SK-N-SH (cell line): ENCODE results near the gene PTK7. TPM values are rescaled to one million over a fixed set of nuclear protein-coding genes. Genes with fewer than 3 reads are reported as not detected.

ENCODE experiments used
- CTCF ChIA-PET: fragments of 300-600, 350-600 bp; formaldehyde crosslinking; extraction: SDS; loops from one replicate; lab custom pipeline; 2021; lab: Yijun Ruan, JAX
- POLR2A ChIA-PET: fragments of 350-600 bp; sonication (Branson Sonifier 250); formaldehyde crosslinking; extraction: SDS; loops from one replicate; lab custom pipeline; 2020; ENCODE audit warnings: antibody characterized with exemption, inconsistent platforms; lab: Yijun Ruan, JAX
- DNase-seq: peaks from one replicate; pipeline ENCODE4 v3.0.0; 2012
- H2AFZ ChIP-seq: fragments of 200-600 bp; sonication (generic); 2 replicates; pipeline ENCODE4 v1.8.1; 2016; ENCODE audit warnings: antibody characterized with exemption, mild to moderate bottlenecking, low read depth
- H3F3A ChIP-seq: fragments of 200-600 bp; sonication (generic); replicated peaks from 2 replicates; pipeline ENCODE3; 2016; ENCODE audit warnings: antibody characterized with exemption, mild to moderate bottlenecking; ENCODE audit not compliant: insufficient read depth
- H3K27ac ChIP-seq, 2 experiments: fragments of 200-500 bp in 1 of 2; fragments of 200-600 bp in 1 of 2; sonication (Bioruptor generic) in 1 of 2; sonication (generic), shearing (Covaris generic) in 1 of 2; 2 replicates each; pipeline versions ENCODE4 v1.5.1 to v1.6.1; 2014 to 2016; ENCODE audit warnings: low read depth in 2 of 2, inconsistent platforms in 1 of 2, low read length in 1 of 2, mild to moderate bottlenecking in 1 of 2, mixed read lengths in 1 of 2
- H3K27me3 ChIP-seq: fragments of 200-600 bp; sonication (generic), shearing (Covaris generic); 2 replicates; pipeline ENCODE4 v1.6.1; 2016; ENCODE audit warnings: mixed run types; ENCODE audit not compliant: insufficient read depth
- H3K36me3 ChIP-seq, 2 experiments: fragments of 200-500 bp in 1 of 2; fragments of 200-600 bp in 1 of 2; sonication (Bioruptor generic) in 1 of 2; sonication (generic) in 1 of 2; replicated peaks in 1 of 2; 2 replicates each; pipeline versions ENCODE3 to v1.5.1; 2014 to 2016; ENCODE audit warnings: low read length in 1 of 2, mild to moderate bottlenecking in 1 of 2; ENCODE audit not compliant: insufficient read depth in 2 of 2, control insufficient read depth in 1 of 2
- H3K4me1 ChIP-seq, 2 experiments: fragments of 200-500 bp in 1 of 2; fragments of 200-600 bp in 1 of 2; sonication (Bioruptor generic) in 1 of 2; sonication (generic), shearing (Covaris generic) in 1 of 2; 2 replicates each; pipeline versions ENCODE4 v1.5.1 to v1.6.1; 2014 to 2016; ENCODE audit warnings: low read depth in 1 of 2, low read length in 1 of 2, mixed run types in 1 of 2; ENCODE audit not compliant: insufficient read depth in 2 of 2, control insufficient read depth in 1 of 2
- H3K4me2 ChIP-seq: fragments of 200-600 bp; sonication (generic), shearing (Covaris generic); 2 replicates; pipeline ENCODE4 v1.6.1; 2017; ENCODE audit warnings: mixed run types
- H3K4me3 ChIP-seq, 2 experiments: fragments of 200-500 bp in 1 of 2; fragments of 200-600 bp in 1 of 2; sonication (Bioruptor generic) in 1 of 2; sonication (generic), shearing (Covaris generic) in 1 of 2; 2 replicates each; pipeline versions ENCODE4 v1.5.1 to v1.8.1; 2014 to 2016; ENCODE audit warnings: low read depth in 2 of 2, inconsistent platforms in 1 of 2, low read length in 1 of 2, mild to moderate bottlenecking in 1 of 2, mixed read lengths in 1 of 2, moderate library complexity in 1 of 2
- H3K79me2 ChIP-seq: fragments of 200-600 bp; sonication (generic); 2 replicates; pipeline ENCODE4 v1.8.1; 2017; ENCODE audit warnings: mild to moderate bottlenecking; ENCODE audit not compliant: insufficient read depth
- H3K9ac ChIP-seq: fragments of 200-600 bp; sonication (generic); 2 replicates; pipeline ENCODE4 v1.6.1; 2017; ENCODE audit warnings: mixed run types
- H3K9me2 ChIP-seq: fragments of 200-600 bp; sonication (generic); 2 replicates; pipeline ENCODE4 v1.6.1; 2017; ENCODE audit warnings: mixed run types
- H3K9me3 ChIP-seq: fragments of 200-600 bp; sonication (generic); 2 replicates; pipeline ENCODE4 v1.6.1; 2017; ENCODE audit warnings: mixed run types, mild to moderate bottlenecking, moderate library complexity
- H4K20me1 ChIP-seq: fragments of 200-600 bp; sonication (generic); 2 replicates; pipeline ENCODE4 v1.6.1; 2017; ENCODE audit warnings: mild to moderate bottlenecking, mixed run types; ENCODE audit not compliant: insufficient read depth
- ELF1 ChIP-seq: IDR thresholded peaks from 2 replicates; pipeline ENCODE4 v1.4.0; 2012
- EZH2phosphoT487 ChIP-seq: fragments of 200-600 bp; sonication (generic); IDR thresholded peaks from 2 replicates; pipeline ENCODE4 v1.6.1; 2017; ENCODE audit warnings: low read depth, mixed run types, mild to moderate bottlenecking, antibody characterized with exemption, moderate library complexity, borderline replicate concordance
- FOXJ3 ChIP-seq: sonication (generic); formaldehyde crosslinking; IDR thresholded peaks from 2 replicates; pipeline ENCODE4 v1.5.1; 2020; ENCODE audit warnings: mild to moderate bottlenecking, missing genetic modification reagents
- JUND ChIP-seq: IDR thresholded peaks from 2 replicates; pipeline ENCODE4 v1.4.0; 2012
- MXI1 ChIP-seq: IDR thresholded peaks from 2 replicates; pipeline ENCODE4 v1.6.1; 2012; ENCODE audit warnings: mild to moderate bottlenecking, low read depth, low read length, improper control_type of control experiment
- RFX5 ChIP-seq: IDR thresholded peaks from 2 replicates; pipeline ENCODE4 v1.6.1; 2012; ENCODE audit warnings: mild to moderate bottlenecking, improper control_type of control experiment, low read length
- TAF1 ChIP-seq: IDR thresholded peaks from 2 replicates; pipeline ENCODE4 v1.6.1; 2012; ENCODE audit warnings: low read depth, mild to moderate bottlenecking, low read length, moderate library complexity, borderline replicate concordance
- TCF12 ChIP-seq: IDR thresholded peaks from 2 replicates; pipeline ENCODE4 v1.4.0; 2012
- YY1 ChIP-seq: IDR thresholded peaks from 2 replicates; pipeline ENCODE4 v1.4.0; 2012; ENCODE audit warnings: low read depth, mild to moderate bottlenecking
- WGBS: methylation state at CpG from one replicate; pipeline ENCODE4 v1.1.6; 2017; ENCODE audit warnings: low lambda C conversion rate; 5-methylcytosine and 5-hydroxymethylcytosine counted together
- polyA plus RNA-seq, 3 experiments: library from polyadenylated mRNA; depleted of rRNA; stranded (reverse); fragments of >200 nt; gene quantifications; 2 replicates each; pipeline ENCODE4 v1.2.3, GENCODE V29; 2012
- TF ChIP-seq, protein P1 (sequence below): IDR thresholded peaks from 2 replicates; pipeline ENCODE4 v1.4.0; 2012; ENCODE audit warnings: low read depth, borderline replicate concordance
- TF ChIP-seq, protein P2 (sequence below): fragments of 200-600 bp; sonication (generic); IDR thresholded peaks from 2 replicates; pipeline ENCODE4 v1.6.1; 2017; ENCODE audit warnings: antibody characterized with exemption, mild to moderate bottlenecking, moderate library complexity
- TF ChIP-seq, protein P3 (sequence below): IDR thresholded peaks from 2 replicates; pipeline ENCODE4 v1.6.1; 2012; ENCODE audit warnings: mild to moderate bottlenecking, low read depth, low read length, moderate library complexity
- TF ChIP-seq, protein P4 (sequence below): fragments of 150-350 bp; IDR thresholded peaks from 2 replicates; pipeline ENCODE4 v1.6.1; 2016; ENCODE audit warnings: mild to moderate bottlenecking, low read depth, low read length

Gene PTK7
- polyA plus RNA-seq, 1 of the 3 experiments (the other 2 are of a cell fraction), result 105 TPM

DNA sequence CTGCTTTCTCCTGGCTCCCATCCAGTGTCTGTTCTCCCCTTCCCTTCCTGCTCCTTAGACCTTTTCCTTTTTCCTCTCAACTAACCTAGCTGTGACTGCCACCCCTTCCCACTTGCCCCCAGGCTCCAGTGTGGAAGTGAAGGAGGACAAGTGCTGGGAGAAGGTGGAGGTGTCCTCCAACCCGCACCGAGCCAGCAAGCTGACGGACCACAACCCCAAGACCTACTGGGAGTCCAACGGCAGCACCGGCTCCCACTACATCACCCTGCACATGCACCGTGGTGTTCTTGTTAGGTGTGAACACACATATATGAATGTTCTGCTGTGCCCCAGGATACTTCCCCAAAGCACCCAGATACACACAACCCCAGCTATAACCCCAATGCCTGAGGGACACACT, 124.4 kb downstream of the PTK7 start (continued):
- TF ChIP-seq, protein P1, sequence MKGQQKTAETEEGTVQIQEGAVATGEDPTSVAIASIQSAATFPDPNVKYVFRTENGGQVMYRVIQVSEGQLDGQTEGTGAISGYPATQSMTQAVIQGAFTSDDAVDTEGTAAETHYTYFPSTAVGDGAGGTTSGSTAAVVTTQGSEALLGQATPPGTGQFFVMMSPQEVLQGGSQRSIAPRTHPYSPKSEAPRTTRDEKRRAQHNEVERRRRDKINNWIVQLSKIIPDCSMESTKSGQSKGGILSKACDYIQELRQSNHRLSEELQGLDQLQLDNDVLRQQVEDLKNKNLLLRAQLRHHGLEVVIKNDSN, result no peak
- TF ChIP-seq YY1 (no peak), RFX5 (no peak), EZH2phosphoT487 (no peak)

DNA sequence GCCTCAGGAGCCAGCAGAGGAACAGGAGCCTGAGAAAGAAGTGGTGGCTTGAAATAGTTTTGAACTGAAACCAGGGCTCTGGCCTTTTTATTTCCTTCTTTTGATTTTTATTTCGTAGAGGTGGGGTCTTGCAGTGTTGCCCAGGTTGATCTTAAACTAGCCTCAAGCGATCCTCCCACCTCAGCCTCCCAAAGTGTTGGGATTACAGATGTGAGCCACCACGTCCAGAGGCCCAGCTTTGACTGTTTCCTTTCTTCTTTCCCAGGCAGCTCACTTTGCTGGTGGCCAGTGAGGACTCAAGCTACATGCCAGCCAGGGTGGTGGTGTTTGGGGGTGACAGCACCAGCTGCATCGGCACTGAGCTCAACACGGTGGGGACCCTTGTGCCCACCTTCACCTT, 126.3 kb downstream of the PTK7 start:
- whole genome bisulfite sequencing, result 91% methylated on average over 5 of the region's 5 CpGs
- Histone ChIP-seq H3K27me3 (no peaks in the 10 kb centered on the region), H3K4me2 (no peak overlapping the region), H4K20me1 (no peaks in the 10 kb centered on the region), H3K9me3 (no peaks in the 10 kb centered on the region), H3F3A (no peaks in the 10 kb centered on the region), H3K27ac (no peak overlapping the region), H3K79me2 (no peaks in the 10 kb centered on the region), H3K9ac (no peak overlapping the region), H3K36me3 (peaks cover 23 to 45% of the 10 kb centered on the region in 2 experiments), H3K4me1 (no peaks in the 10 kb centered on the region), H3K4me3 (no peak overlapping the region), H3K9me2 (no peaks in the 10 kb centered on the region), H2AFZ (no peak overlapping the region)
- TF ChIP-seq, protein P1, result no peak
- TF ChIP-seq ELF1, result no peak
- TF ChIP-seq, protein P2, sequence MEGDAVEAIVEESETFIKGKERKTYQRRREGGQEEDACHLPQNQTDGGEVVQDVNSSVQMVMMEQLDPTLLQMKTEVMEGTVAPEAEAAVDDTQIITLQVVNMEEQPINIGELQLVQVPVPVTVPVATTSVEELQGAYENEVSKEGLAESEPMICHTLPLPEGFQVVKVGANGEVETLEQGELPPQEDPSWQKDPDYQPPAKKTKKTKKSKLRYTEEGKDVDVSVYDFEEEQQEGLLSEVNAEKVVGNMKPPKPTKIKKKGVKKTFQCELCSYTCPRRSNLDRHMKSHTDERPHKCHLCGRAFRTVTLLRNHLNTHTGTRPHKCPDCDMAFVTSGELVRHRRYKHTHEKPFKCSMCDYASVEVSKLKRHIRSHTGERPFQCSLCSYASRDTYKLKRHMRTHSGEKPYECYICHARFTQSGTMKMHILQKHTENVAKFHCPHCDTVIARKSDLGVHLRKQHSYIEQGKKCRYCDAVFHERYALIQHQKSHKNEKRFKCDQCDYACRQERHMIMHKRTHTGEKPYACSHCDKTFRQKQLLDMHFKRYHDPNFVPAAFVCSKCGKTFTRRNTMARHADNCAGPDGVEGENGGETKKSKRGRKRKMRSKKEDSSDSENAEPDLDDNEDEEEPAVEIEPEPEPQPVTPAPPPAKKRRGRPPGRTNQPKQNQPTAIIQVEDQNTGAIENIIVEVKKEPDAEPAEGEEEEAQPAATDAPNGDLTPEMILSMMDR, result no peak
- TF ChIP-seq TCF12, result no peak
- TF ChIP-seq MXI1, result no peak
- TF ChIP-seq, protein P3, sequence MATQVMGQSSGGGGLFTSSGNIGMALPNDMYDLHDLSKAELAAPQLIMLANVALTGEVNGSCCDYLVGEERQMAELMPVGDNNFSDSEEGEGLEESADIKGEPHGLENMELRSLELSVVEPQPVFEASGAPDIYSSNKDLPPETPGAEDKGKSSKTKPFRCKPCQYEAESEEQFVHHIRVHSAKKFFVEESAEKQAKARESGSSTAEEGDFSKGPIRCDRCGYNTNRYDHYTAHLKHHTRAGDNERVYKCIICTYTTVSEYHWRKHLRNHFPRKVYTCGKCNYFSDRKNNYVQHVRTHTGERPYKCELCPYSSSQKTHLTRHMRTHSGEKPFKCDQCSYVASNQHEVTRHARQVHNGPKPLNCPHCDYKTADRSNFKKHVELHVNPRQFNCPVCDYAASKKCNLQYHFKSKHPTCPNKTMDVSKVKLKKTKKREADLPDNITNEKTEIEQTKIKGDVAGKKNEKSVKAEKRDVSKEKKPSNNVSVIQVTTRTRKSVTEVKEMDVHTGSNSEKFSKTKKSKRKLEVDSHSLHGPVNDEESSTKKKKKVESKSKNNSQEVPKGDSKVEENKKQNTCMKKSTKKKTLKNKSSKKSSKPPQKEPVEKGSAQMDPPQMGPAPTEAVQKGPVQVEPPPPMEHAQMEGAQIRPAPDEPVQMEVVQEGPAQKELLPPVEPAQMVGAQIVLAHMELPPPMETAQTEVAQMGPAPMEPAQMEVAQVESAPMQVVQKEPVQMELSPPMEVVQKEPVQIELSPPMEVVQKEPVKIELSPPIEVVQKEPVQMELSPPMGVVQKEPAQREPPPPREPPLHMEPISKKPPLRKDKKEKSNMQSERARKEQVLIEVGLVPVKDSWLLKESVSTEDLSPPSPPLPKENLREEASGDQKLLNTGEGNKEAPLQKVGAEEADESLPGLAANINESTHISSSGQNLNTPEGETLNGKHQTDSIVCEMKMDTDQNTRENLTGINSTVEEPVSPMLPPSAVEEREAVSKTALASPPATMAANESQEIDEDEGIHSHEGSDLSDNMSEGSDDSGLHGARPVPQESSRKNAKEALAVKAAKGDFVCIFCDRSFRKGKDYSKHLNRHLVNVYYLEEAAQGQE, result no peak
- TF ChIP-seq JUND, result no peak
- TF ChIP-seq EZH2phosphoT487, result no peak
- no peak for TF ChIP-seq FOXJ3 (CRISPR knock-in tag)
- TF ChIP-seq TAF1, result no peak
- TF ChIP-seq, protein P4, sequence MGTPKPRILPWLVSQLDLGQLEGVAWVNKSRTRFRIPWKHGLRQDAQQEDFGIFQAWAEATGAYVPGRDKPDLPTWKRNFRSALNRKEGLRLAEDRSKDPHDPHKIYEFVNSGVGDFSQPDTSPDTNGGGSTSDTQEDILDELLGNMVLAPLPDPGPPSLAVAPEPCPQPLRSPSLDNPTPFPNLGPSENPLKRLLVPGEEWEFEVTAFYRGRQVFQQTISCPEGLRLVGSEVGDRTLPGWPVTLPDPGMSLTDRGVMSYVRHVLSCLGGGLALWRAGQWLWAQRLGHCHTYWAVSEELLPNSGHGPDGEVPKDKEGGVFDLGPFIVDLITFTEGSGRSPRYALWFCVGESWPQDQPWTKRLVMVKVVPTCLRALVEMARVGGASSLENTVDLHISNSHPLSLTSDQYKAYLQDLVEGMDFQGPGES, result no peak
- ChIA-PET CTCF (interaction anchor here (0.6 to 1.0 kb wide), 2 partner anchors 17 to 27 kb away, joined by 3 to 6 read pairs; partner anchors contain the start of gene DNPH1), POLR2A (no interaction called here)
- no peak for DNase-seq
